ENCODE data around the gene CDH13. TPM values are rescaled to one million over a fixed set of nuclear protein-coding genes. Genes with fewer than 3 reads are reported as not detected.

The CDH13 gene
- total and polyA plus RNA-seq, 2 of the 8 experiments (the other 6 are each of a cell fraction or from before 2014, with no cell fraction given), result 2.3 to 2.4 TPM

DNA sequence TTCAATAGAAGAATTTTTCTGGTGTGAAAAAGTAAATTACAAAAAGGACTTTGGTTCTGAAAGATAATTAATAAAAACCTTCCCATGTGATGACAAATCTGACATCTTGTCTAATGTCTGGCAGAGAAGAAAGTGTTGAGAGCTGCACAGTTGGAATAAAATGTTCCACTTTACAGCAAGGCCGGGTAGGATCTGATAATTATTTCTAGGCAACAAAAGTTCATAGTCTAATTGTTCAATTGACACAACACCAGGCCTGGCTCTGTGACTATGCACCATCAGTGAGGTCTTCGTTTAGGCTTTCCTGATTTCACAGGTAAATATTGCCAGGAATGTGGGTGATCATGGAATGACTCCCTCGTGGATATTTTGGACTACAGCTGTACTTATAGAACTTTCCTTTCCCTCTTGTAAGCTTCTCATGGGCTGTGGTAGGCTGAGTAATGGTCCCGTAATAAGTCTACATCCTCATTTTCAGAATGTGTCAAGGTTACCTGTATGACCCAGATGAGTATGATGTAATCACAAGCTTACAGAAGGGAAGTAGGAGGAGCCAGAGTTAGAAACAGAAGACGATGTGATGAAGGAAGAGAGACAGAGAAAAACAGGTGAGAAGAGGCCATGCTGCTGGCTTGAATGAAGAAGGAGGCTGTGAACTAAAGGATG, 217.0 kb downstream of the CDH13 start:
- H3K9me3 ChIP-seq (ENCODE audit: insufficient read depth in 2 of 2, low read depth in 1 of 2, low read length in 1 of 2), result peaks cover 13 to 19% of the 10 kb centered on the region in 2 experiments
- no peak overlapping the region for H3K14ac ChIP-seq (ENCODE audit: insufficient read length)
- H3K4me3 ChIP-seq (ENCODE audit: extremely low read depth in 1 of 4, insufficient read depth in 2 of 4, low read depth in 3 of 4, low read length in 4 of 4), result no peak overlapping the region
- FAIRE-seq (no peak), DNase-seq (ENCODE audit: low read depth in 1 of 2, low spot score in 2 of 2) (no peak)
- H4K20me1 ChIP-seq (replicated peaks in 1 of 2; ENCODE audit: control insufficient read depth in 1 of 2, insufficient read depth in 2 of 2, low read length in 2 of 2), result no peaks in the 10 kb centered on the region
- H3K23ac ChIP-seq (ENCODE audit: insufficient read length), result no peak overlapping the region
- no peak overlapping the region for H4K8ac ChIP-seq (ENCODE audit: extremely low read depth, insufficient read depth, low read length)
- no peak overlapping the region for H2BK120ac ChIP-seq (replicated peaks; ENCODE audit: low read depth, low read length)
- H2BK20ac ChIP-seq (ENCODE audit: low read length), result no peak overlapping the region
- H2AK5ac ChIP-seq (ENCODE audit: low read depth, low read length), result no peak overlapping the region
- 93% methylated on average over 5 of the region's 5 CpGs; no CpG with 5 or more reads in 1 of the 2 experiments for WGBS, 2 experiments (ENCODE audit: extremely low coverage in 1 of 2, insufficient coverage in 1 of 2, insufficient read length in 1 of 2, insufficient replicate concordance in 2 of 2, low coverage in 1 of 2, low lambda C conversion rate in 2 of 2, missing lambda C conversion rate in 1 of 2)
- H3K27me3 ChIP-seq (replicated peaks in 1 of 4; ENCODE audit: control insufficient read depth in 3 of 4, extremely low read depth in 1 of 4, insufficient read depth in 3 of 4, low read length in 3 of 4), result no peaks in the 10 kb centered on the region
- H3K18ac ChIP-seq (ENCODE audit: extremely low read depth, low read length), result no peak overlapping the region
- 0 out of 8 replicates have a peak, but pooled peaks cover 0 to 2% (median 0%) of the 10 kb centered on the region in 4 experiments for H3K36me3 ChIP-seq (ENCODE audit: control insufficient read depth in 2 of 4, insufficient read depth in 4 of 4, low read length in 3 of 4)
- H3K27ac ChIP-seq (ENCODE audit: low read depth, low read length), result no peak overlapping the region
- H2AFZ ChIP-seq (ENCODE audit: low read length), result no peak overlapping the region
- no peak overlapping the region for H3K9ac ChIP-seq (replicated peaks in 1 of 4; ENCODE audit: extremely low read depth in 1 of 4, low read depth in 3 of 4, low read length in 3 of 4)
- no peak overlapping the region for H2BK15ac ChIP-seq (ENCODE audit: low read length)
- H3K23me2 ChIP-seq (ENCODE audit: low read depth, low read length), result no peaks in the 10 kb centered on the region
- no peak overlapping the region for H3K4me2 ChIP-seq (ENCODE audit: insufficient read depth in 1 of 2, low read depth in 2 of 2, low read length in 2 of 2)
- H3K4me1 ChIP-seq (replicated peaks in 1 of 4; ENCODE audit: control insufficient read depth in 3 of 4, insufficient read depth in 4 of 4, low read length in 3 of 4), result no peaks in the 10 kb centered on the region
- no peaks in the 10 kb centered on the region for H3K79me1 ChIP-seq (ENCODE audit: low read depth, low read length)
- H3K79me2 ChIP-seq (ENCODE audit: control insufficient read depth in 1 of 2, insufficient read depth in 2 of 2, low read length in 2 of 2), result no peaks in the 10 kb centered on the region
- POLR2A ChIA-PET (ENCODE audit: partially characterized antibody), result no interaction called here
- no peak overlapping the region for H3K4ac ChIP-seq (replicated peaks; ENCODE audit: insufficient read length, low read depth, low read length)
- no peak overlapping the region for H2BK12ac ChIP-seq (ENCODE audit: low read depth, low read length)
- no peak overlapping the region for H3K56ac ChIP-seq (replicated peaks; ENCODE audit: insufficient read length, low read depth, low read length)
- H4K91ac ChIP-seq (replicated peaks; ENCODE audit: insufficient read length, low read length), result no peak overlapping the region
- H2BK5ac ChIP-seq (ENCODE audit: low read depth, low read length), result no peak overlapping the region
- CTCF ChIA-PET (ENCODE audit: partially characterized antibody), result interaction anchor here (0.6 to 1.3 kb wide), 2 partner anchors 10 to 598 kb away, joined by 3 to 4 read pairs; no protein-coding TSS in a partner anchor
- no peak overlapping the region for H4K5ac ChIP-seq (ENCODE audit: insufficient read length, low read depth, low read length)
- TF ChIP-seq RNF2 (IDR thresholded peaks at IDR 0.05; ENCODE audit: borderline replicate concordance, low read depth, low read length, missing control alignments, poor library complexity, severe bottlenecking), result no peak
- no peak for TF ChIP-seq SP2 (IDR thresholded peaks at IDR 0.05; ENCODE audit: low read length)
